Measurements from ENCODE around the gene LNX1.

LNX1 gene

DNA sequence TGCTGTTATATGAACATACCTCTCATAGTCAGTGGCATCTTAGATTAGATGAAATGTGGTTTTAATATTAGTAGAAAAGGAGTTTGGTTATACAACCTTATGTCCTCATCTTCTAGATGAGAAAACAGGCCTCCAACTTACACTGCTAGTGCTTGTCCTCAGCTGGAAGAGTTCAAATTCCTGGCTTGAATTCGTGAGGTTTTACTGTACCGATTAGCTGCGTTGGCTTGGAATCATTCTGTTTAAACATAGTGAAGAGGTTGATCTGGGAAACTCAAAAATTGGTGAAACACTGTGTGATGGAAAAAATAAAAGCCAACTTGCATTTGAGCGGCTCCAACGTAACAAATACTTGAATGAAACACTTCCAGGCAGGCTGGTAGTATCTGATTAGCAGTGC is 81.0 kb downstream of the LNX1 start:
- TF ChIP-seq, protein P1, sequence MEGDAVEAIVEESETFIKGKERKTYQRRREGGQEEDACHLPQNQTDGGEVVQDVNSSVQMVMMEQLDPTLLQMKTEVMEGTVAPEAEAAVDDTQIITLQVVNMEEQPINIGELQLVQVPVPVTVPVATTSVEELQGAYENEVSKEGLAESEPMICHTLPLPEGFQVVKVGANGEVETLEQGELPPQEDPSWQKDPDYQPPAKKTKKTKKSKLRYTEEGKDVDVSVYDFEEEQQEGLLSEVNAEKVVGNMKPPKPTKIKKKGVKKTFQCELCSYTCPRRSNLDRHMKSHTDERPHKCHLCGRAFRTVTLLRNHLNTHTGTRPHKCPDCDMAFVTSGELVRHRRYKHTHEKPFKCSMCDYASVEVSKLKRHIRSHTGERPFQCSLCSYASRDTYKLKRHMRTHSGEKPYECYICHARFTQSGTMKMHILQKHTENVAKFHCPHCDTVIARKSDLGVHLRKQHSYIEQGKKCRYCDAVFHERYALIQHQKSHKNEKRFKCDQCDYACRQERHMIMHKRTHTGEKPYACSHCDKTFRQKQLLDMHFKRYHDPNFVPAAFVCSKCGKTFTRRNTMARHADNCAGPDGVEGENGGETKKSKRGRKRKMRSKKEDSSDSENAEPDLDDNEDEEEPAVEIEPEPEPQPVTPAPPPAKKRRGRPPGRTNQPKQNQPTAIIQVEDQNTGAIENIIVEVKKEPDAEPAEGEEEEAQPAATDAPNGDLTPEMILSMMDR (IDR thresholded peaks at IDR 0.05; ENCODE audit: low read depth, low read length, missing control alignments) = no peak
- H3K4me3 ChIP-seq (ENCODE audit: low read depth, low read length) = no peak overlapping the region
- DNase-seq (ENCODE audit: low read depth) = no peak

DNA sequence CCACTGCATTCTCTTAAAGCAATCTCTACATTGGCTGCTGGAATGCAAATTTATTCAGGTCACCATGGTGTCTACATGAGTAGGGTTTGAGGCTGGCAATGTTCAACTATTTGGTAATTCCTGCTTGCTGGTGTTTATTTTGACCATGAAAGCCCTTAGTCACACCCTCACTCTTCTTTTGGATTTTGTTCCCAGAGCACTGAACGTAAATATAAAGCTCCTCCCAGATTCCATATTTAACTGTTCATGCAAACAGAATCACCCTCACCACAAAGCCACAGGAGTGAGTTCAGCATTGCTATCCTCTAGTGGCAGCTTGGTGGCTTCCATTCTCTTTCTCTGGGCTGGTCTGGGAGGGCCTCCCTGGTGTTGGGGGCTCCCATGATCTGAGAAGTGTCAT is 82.8 kb downstream of the LNX1 start:
- no peak for DNase-seq (ENCODE audit: low read depth)
- no peak overlapping the region for H3K4me3 ChIP-seq (ENCODE audit: low read depth, low read length)
- TF ChIP-seq, protein P1 (IDR thresholded peaks at IDR 0.05; ENCODE audit: low read depth, low read length, missing control alignments) = no peak

DNA sequence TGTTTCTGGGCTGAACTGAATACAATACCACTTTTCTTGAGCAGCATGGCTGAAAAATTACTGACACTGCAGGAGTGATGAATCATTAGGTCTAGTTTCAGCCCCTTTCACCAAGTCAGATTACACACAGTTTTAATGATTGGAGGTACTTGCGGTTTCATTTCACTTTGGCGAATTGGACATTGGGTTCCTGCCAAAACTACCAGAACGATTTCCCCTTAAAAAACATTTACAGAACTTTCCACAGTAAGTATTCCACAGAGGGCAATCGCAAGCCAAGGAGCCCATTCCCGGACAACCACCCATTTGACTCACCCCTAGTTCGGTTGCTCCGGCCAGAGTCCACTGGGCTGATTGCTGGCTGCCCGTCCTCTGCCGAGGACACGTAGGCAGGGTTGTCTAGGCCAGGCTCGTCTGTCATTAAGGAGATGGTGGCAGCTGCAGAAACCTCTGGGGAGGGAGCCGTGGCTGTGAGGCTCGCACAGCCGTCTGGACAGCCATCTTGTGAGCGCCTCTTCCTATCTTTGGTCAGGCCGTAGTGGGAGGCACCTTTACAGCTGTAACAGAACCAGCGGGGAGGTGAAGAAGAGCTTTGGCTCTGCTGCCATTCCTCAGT is 83.5 kb downstream of the LNX1 start:
- H3K4me3 ChIP-seq (ENCODE audit: low read depth, low read length) = no peak overlapping the region
- DNase-seq (ENCODE audit: low read depth) = no peak
- TF ChIP-seq, protein P1 (IDR thresholded peaks at IDR 0.05; ENCODE audit: low read depth, low read length, missing control alignments) = no peak

DNA sequence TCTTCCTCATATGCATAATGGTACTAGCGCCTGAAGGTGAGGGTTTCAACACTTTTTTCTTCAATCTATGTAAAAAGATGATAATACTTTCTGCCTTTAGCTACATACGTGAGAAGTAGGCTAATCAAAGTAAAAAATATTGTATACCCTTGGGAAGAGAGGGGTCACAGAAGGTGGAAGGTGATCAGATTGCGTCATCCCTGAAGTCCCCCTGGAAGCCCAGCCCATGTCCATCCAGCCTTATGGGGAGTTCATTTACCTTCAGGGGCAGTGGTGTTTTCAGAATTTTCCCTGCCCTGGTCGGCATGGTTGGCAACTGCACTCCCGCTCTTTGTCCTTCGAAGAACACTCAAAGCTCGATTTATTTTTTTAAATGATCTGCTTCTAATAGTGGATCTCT is 84.2 kb downstream of the LNX1 start:
- DNase-seq (ENCODE audit: low read depth) = no peak
- no peak overlapping the region for H3K4me3 ChIP-seq (ENCODE audit: low read depth, low read length)
- TF ChIP-seq, protein P1 (IDR thresholded peaks at IDR 0.05; ENCODE audit: low read depth, low read length, missing control alignments) = no peak

DNA sequence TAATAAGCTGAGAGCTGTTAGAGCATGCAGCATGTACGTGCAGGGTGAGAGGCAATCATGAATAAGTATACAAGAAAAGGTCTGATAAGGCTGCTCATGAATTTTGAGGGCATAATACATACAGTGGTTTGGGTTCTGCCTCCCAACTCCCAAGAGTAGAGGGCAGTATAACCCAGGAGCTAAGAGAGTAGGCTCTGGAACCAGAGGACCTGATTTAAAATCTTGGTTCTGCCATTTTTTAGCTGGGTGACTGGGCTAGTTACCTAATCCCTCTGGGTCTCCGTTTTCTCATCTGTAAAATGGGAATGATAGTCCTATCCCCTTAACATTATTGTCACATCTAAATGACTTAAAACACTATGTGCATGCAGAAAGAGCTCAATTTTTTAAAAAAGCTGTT is 85.3 kb downstream of the LNX1 start:
- TF ChIP-seq, protein P1 (IDR thresholded peaks at IDR 0.05; ENCODE audit: low read depth, low read length, missing control alignments) = no peak
- DNase-seq (ENCODE audit: low read depth) = no peak
- no peak overlapping the region for H3K4me3 ChIP-seq (ENCODE audit: low read depth, low read length)

DNA sequence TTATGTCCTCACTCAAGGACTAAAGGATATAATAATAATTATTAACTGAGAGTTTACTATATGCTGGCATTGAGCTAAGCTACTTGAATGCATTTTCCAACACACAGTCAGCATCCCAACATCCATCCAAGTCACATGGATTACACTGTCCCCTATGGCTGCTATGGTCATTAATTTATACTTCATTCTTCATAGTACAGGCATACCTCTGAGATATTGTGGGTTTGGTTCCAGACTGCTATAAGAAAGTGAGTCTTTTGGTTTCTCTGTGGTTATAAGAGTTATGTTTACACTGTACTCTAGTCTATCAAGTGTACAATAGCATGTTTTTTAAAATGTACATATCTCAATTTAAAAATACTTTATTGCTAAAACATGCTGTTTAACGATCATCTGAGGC is 89.2 kb downstream of the LNX1 start:
- no peak overlapping the region for H3K4me3 ChIP-seq (ENCODE audit: low read depth, low read length)
- TF ChIP-seq, protein P1 (IDR thresholded peaks at IDR 0.05; ENCODE audit: low read depth, low read length, missing control alignments) = no peak
- DNase-seq (ENCODE audit: low read depth) = no peak

DNA sequence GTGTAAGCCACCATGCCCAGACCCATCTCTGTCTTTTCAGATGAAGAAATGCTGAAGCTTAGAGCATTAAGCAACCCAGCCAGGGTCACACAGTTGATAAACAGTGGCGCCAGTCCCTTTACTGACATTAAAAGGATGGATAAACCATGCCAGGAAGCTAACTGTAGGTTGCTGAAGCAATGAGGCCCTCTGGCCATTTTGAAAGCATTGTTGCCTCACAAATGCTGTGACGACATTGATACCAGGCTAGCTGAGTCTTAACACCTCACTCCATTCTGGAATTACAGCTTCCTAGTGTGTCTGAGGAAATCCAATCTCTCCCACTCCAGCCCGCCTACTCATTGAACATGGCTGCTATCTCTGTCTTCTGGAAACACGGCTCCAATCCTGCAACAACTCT is 89.7 kb downstream of the LNX1 start:
- H3K4me3 ChIP-seq (ENCODE audit: low read depth, low read length) = no peak overlapping the region
- TF ChIP-seq, protein P1 (IDR thresholded peaks at IDR 0.05; ENCODE audit: low read depth, low read length, missing control alignments) = no peak
- no peak for DNase-seq (ENCODE audit: low read depth)

Data from GM12864 (cell line).